ENCODE results near the gene TC2N.
"Not testable (repeated sequence)": the region's sequence is repeated elsewhere in the genome, so short reads cannot be mapped to it uniquely, and the experiment has no call there.

TC2N gene

GRCh38 chr14:91754819-91755218 lies 112.5 kb downstream of the TC2N start:
- no peak for DNase-seq (ENCODE audit: low read depth in 2 of 2)

DNA sequence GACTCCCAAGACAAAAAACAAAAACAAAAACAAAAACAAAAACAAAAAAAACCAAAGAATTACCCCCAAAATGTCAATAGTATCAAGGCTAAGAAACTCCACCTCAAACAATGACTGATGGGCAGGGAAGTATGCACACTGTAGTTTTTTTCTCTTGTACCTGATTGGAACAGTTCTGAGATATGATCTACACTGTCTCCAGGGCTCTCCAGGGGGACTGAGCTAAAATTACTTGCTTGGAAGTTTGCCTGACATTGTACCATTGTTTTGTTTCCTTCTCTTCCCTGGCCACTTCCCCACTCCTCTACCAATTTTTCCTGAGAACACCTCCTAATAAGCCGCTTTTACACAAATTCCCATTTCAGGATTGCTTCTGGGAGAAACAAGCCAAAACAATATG lies 113.2 kb downstream of the TC2N start:
- no peak for DNase-seq (ENCODE audit: low read depth in 2 of 2)

DNA sequence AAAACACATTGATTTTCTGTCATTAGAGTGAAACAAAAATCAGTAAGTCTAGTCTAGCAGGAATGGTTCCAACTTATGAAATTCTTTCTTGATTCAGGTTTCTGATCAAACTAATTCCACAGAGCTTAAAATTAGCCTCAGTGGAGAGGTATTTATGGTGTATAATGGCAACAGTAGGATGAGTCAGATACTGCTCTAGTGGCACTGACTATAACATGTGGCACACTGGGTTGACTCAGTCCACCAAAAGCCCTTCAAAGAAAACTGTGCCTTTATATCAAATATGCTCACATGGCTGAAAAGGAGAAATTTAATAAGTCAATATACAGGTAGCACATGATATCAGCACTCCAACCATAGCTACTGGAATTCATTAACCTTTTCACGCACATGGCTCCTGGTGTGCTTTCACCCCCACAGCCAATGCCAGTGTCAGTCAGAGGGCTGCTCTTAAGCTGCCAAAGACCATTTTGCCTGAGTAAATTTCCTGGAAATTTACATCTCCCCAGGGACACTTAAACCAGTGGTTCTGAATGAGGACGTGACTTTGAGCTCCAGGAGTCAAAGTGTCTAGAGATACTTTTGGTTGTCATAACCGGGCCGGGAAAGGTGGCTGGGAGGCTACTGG lies 113.7 kb downstream of the TC2N start:
- DNase-seq (ENCODE audit: low read depth in 2 of 2) = no peak

GRCh38 chr14:91752961-91753360 lies 114.4 kb downstream of the TC2N start:
- DNase-seq (ENCODE audit: low read depth in 2 of 2) = no peak

GRCh38 chr14:91751719-91752118 lies 115.6 kb downstream of the TC2N start:
- DNase-seq (ENCODE audit: low read depth in 2 of 2) = no peak

GRCh38 chr14:91750634-91751198 lies 116.6 kb downstream of the TC2N start:
- DNase-seq (ENCODE audit: low read depth in 2 of 2) = no peak

DNA sequence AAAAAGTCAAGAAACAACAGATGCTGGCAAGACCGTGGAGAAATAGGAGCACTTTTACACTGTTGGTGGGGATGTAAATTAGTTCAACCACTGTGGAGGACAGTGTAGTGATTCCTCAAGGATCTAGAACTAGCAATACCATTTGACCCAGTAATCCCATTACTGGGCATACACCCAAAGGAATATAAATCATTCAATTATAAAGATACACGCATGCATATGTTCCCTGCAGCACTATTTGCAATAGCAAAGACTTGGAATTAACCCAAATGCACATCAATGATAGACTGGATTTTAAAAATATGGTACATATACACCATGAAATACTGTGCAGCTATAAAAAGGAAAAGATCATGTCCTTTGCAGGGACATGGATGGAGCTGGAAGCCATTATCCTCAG lies 117.5 kb downstream of the TC2N start:
- DNase-seq (ENCODE audit: low read depth in 2 of 2) = no peak

DNA sequence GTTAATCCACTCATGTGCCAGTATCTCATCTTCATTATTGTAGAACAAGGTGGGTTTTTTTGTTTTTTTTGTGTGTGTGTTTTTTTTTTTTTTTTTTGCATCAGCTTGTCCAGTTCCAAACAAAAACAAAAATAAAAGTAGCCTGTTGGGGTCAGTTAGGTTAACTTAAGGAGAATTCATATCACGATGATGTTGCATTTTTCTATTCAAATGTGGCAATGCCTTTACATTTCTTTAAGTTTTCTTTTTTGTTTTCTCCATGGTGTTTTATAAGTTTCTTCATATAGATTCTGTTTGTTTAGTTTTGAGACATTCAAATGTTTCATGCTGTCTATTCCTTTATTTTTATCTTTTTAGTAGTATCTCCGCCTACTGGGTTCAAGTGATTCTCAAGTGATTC lies 119.3 kb downstream of the TC2N start:
- no peak for DNase-seq (ENCODE audit: low read depth in 2 of 2)

DNA sequence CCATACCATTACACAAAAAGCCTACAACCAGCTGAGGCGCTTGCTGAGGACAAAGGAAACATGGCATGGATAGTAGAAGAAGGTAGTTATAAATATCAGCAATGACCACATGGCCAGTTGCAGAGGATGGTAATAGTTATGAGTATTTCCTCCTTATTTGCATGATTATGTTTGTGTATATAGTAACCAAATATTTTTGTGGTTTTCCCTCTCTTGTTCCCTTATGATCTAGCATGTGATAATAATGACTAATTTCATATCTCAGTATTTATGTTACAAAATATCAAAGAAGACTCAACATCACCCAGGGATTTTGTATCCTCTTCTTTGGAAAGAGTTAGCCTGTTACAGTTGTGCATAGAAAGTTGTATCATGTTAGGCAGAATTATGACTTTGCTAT lies 122.0 kb downstream of the TC2N start:
- no peak for DNase-seq (ENCODE audit: low read depth in 2 of 2)

DNA sequence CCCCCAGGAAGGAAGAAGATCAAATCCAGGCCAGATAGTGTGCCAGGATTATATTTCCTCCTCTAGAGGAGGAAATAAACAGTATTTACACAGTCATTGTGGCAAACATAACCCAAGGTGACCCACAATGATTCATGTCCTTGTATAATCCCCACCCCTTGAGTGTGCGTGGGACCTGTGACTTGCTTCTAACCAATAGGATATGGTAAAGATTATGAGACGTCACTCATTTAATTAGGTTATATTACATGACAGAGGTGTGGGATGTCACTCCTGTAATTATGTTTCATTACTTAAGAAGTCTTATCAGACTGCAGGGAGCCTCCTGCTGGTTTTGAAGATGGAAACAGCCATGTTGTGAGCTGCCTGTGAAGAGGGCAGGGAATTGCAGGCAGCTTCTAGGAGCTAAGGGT lies 123.3 kb downstream of the TC2N start:
- DNase-seq (ENCODE audit: low read depth in 2 of 2) = no peak

- no peak for DNase-seq (ENCODE audit: low read depth in 2 of 2)
Measured at GRCh38 chr14:91743305-91743653, 124.1 kb downstream of the TC2N start.

- no peak for DNase-seq (ENCODE audit: low read depth in 2 of 2)
Measured at GRCh38 chr14:91742621-91743304, 124.6 kb downstream of the TC2N start.

DNA sequence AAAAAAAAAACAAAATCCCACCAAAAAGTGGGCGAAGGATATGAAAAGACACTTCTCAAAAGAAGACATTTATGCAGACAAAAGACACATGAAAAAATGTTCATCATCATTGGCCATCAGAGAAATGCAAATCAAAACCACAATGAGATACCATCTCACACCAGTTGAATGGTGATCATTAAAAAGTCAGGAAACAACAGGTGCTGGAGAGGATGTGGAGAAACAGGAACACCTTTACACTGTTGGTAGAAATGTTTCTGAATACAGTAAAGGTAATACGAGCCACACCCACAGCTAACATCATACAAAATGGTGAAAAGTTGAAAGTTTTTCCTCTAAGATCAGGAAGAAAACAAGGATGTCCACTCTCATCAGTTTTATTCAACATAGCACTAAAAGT lies 127.5 kb downstream of the TC2N start:
- not testable (repeated sequence) for DNase-seq (ENCODE audit: low read depth in 2 of 2)

DNA sequence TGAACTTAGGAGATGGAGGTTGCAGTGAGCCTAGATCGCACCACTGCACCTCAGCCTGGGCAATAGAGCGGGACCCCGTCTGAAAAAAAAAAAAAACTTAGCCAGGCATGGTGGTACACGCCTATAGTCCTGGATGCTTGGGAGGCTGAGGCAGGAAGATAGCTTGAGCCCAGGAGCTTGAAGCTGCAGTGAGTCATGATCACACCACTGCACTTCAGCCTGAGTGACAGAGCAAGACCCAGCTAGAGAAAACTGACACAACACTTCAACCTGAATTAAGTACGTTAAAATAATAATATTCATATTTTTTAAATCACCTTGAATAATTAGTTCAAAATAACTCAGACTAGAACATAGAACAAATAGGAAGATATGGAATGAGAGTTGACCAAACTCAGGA lies 129.7 kb downstream of the TC2N start:
- no peak for DNase-seq (ENCODE audit: low read depth in 2 of 2)

- no peak for DNase-seq (ENCODE audit: low read depth in 2 of 2)
Measured at GRCh38 chr14:91732859-91733477, 134.4 kb downstream of the TC2N start.

DNA sequence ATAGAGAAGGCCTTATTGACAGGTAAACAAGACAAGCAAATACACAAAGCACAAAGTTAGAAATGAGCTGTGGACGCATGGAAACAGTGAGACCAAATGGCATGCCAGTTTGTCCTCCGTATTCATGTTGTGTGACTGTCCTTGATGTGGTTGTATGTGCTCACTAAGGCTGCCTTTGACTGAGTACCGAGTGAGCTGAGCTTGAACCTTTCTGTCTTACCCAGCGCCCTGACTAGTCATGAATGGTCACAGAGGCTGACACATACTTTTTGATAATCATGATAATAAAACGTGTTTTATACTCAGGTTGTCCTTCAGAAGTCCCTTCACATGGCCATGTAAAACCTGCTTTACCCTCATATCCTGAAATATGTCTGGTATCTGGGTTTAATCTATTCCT lies 134.9 kb downstream of the TC2N start:
- DNase-seq (ENCODE audit: low read depth in 2 of 2) = no peak

GRCh38 chr14:91731986-91732385 lies 135.3 kb downstream of the TC2N start, which contains the start of gene CATSPERB:
CATSPERB (minus strand) TSS chr14:91732086; CDS start chr14:91729479, 2,607 bp downstream.
- DNase-seq (ENCODE audit: low read depth in 2 of 2) = no peak

- no peak for DNase-seq (ENCODE audit: low read depth in 2 of 2)
Measured at GRCh38 chr14:91731018-91731417, 136.3 kb downstream of the TC2N start.

DNA sequence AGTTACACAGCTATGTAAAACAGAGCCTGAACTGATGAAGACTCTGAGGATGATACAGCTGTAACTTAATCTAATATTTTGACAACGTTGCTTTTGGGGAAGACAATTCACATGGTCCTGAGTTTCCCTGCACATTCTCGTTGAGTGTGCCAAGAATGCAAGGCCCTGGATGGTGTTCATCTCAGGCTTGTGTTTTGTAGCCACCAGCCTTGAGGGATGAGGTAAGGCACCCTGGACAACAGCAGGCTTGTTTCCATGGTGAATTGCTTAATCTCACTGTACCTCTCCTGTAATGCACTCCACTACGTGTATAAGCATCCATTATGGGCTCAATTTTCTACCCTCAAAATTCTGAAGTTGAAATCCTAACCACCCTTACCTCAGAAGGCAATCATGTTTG lies 137.6 kb downstream of the TC2N start:
- DNase-seq (ENCODE audit: low read depth in 2 of 2) = no peak

All from fibroblast of skin of left biceps (primary cell).